Occipital lobe (tissue), 2 donors: Measurements from ENCODE around the gene OSM. TPM values are rescaled to one million over a fixed set of nuclear protein-coding genes. Genes with fewer than 3 reads are reported as not detected.

ENCODE experiments used
- DNase-seq: peaks from one replicate; lab custom pipeline; 2025; lab: John Stamatoyannopoulos, UW
- total RNA-seq: library from RNA; depleted of rRNA; stranded (reverse); fragments of >200 nt; gene quantifications from one replicate; pipeline ENCODE4 v1.2.3, GENCODE V29; 2014

The OSM gene
- 0.31 TPM for total RNA-seq

DNA sequence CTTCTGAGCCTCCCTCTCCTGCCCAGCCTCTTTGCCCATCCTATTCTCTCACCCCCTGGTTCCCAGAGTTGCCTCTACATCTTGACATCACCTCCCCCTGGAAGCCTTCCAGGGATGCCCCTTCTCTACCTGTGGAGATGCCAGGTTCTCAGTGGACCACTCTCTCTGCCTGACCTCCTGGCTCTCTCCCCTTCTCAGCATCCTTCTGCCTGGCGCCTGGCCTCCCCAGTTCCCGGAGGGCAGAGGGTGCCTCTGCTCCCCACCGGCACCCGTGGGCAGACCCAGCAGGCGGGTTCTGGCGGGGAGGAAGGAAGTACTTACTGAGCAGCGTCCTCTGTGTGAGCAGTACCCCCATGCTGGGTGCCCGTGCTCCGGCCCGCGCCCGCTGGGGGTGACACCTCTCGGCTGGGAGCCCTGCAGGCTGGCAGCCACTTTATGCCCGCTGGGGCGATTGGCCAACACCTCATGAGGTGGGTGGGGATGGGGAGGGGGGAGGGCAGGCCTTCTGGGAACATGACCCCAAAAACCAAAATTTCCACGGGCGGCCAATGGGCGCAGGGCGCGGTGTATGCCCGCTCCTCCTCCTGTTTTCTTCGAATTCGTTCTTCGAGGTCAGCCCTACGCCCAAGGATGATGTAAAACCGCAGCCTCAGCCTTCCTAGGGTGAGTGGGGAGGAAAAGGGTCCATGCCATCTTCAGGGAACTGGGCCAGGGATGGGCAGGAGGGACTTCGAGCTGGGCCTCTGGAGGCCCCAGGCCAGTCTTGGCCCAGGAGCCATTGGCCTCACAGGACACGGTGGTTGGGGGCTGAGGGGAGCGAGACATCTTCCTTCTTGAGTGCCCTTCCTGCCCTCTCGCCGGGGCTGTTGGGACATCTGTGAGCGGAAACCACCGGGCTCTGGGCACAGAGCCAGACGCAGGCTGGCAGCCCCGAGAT, at the start of gene OSM:
TSS of gene OSM (minus strand) at position 407 of the 937 bp plus-strand sequence. CDS start at position 355, 52 bp downstream.
- DNase-seq, result no peak

DNA sequence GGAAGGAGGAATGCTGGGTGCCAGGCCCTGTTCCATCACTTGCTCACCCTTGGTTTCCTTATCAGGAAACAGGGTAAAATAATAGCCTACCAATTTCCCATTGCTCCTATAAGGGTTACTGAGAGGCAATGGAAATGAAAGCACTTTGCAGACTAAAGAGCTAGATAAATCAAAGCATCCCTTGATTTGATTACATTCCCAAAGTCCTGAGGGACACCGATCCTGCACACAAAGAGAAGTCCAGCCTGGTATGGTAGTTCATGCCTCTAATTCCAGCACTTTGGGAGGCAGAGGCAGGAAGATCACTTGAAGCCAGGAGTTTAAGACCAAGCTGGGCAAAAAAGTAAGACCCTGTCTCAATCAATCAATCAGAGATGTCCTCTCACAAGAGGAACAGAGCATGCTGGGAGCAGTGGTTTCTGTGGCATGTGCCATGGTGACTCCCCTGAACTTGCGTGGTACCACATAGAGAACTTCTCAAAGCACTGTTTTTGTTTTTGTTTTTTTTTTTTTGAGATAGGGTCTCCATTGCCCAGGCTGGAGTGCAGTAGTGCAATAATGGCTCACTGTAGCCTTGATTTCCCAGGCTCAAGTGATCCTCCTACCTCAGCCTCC, 49.4 kb upstream of the OSM start:
- DNase-seq, result no peak

DNA sequence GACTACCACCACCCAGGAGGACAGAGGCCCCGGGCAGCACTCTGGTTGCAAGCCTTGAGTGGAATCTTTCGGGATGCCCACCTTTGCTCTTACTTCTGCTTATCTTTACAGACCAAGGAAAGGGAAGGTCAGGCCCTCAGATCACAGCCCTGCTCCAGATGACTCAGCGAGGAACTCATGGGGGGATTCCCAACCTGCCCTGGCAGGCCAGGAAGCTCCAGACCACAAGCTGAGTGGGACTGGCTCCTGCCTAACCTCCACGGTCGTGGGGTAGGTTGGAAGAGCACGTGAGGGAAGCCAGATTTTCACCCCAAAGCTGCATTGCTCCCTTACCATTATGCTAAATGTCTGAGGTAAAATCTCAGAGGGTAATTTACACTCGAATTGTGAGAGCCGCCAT, 48.3 kb upstream of the OSM start:
- DNase-seq, result no peak

DNA sequence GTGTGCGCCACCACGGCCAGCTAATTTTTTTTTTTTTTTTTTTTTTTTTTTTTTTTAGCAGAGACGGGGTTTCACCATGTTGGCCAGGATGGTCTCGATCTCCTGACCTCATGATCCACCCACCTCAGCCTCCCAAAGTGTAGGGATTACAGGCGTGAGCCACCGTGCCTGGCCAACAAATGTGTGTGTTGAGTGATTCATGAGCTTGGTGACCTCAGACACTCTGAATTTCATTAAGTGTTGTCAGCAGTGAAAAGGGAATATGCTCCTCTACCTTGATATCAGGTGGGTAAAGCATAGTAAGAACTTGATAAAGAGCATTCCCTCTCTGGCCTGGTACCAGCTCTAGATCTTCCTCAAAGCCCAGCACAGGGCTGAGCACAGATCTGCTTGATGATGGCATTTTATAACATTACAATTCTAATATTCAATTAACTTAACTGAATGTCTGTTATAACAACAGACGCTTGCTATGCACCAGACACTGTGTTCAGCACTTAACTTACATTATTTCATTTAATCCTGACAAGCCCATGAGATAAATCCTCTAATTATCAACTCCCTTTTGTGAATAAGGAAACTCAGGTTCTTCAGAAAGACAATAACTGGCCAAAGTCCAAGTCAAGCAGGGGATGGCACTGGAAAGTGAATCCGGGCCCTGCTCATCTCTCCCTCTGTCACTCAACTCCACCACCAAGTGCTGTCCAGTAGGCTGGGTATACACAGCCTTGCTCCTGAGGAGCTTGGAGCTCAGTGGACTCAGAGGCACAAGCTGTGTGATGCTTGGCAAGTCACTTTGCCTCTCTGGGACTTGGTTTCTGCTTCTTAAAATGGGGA, 47.1 kb upstream of the OSM start:
- DNase-seq, result no peak

DNA sequence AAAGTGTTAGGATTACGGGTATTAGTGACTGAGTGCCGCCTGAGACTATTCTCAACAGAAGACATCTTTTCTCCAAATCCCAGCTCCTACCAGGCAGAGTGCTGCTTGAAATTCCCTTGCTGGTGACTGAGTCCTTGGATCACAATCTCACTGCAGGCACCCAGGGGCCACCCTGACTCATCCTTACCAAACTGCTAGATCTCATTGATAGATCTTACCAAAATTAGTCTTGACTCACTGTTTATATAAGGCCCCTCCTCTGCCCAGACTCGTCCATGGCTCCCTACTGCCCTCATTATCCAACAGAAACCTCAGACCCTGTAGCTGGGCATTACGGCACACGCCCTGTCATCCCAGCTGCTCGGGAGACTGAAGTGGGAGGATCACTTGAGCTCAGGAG, 45.4 kb upstream of the OSM start:
- DNase-seq, result no peak

DNA sequence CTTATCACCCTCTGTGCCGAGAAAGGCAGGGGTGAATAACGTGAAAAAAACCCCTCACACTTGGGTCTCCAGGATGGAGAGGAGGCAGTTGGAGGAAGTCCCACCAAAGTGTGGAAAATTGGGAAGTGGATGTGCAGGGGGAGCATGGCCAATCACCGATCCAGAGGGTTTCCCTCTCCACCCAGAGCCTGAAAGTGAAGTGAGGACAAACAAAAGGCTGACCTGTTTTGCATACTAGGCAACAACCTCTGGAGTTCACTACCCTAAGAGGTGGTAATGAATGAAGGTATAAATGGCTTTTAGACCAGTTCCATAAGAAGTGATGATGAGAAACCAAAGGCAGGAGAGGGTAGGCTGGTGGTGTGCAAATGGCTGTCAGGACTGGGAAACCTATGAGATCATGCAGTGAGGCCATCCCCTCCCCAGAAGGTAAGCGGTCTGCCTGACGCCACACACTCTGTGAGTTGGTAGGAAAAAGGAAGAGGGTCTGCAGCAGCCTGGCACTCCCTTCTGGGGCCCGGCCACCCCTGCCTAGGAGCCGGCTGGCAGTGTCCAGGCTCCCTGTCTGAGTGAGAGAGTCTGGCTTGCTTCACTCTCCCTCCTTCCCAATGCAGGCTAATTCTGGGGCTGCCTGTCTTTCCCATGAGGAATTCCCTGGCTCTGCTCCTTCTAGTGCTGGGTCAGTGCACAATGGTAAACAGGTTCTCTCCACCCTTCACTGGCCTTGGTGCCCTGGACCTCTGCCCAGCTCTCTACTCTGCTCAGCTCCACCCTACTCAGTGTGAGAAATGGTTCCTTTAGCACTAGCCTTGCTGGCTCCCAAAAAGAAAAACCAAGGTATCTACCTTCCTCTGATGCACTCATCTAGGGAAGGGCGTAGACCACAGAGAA, 44.5 kb upstream of the OSM start:
- no peak for DNase-seq

DNA sequence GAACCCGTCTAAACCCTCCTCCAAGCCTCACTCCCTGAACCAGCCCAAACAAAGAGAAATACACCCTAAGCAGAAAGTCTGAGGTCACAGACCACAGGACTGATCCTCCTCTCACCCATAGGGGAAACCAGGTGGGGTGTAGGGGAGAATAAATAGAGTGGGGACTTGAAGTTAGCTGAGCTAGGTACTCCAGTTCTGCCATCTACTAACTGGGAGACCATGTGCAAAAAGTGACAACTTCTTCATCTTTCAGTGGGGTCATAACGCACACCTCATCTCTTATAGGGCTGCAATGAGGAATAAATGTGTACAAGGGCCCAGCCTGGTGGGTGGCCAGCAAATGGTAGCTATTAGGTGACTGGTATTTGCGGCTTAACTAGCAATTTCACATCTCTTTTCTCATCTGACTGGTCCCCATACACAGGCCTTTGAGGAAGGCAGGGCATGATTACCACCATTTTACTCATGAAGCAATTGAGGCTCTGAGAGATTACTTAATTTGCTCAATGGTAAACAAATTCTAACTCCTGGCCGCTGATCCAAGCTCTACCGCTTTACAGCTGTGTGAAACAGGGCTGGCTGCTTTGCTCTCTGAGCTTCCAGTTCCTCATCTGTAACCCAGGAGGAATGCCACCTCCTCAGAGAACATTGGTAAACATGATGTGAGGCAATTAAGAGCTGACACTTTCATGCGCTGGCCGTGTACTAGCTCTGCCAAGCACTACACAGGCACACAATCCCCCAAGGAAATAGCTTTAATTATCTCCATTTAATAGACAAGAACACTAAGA, 43.5 kb upstream of the OSM start:
- DNase-seq, result no peak

DNA sequence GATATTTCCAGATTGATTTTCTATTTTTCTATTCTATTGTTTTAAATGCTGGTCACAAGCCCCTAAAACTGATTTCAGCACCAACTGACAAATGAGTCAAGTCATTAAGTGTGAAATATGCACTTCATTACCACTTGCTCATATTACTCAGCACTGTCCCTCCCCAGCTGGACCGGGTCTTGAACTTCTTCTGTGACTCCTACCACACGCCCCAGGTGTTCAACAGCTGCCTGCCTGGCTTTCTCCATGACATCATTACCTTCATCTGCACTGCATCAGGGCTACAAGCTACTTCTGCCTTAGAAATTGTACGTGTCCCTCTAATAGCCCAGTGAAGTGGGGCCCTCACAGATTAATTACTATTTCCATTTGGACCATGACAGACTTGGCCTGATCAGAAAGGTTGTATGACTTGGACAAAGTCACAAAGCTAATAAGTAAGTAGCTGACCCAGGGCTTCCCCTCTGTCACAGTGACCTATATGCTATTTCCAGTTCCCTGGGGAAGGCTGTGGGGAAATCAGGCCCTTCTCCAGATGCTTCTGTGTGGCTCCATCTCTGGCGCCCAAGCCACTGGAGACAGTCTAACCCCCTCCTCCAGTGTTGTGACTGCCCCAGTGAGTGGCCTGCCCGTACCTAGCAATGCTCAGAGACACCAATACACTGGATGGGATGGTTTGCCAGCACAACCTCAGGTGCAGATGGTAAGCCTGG, 42.0 kb upstream of the OSM start:
- no peak for DNase-seq

DNA sequence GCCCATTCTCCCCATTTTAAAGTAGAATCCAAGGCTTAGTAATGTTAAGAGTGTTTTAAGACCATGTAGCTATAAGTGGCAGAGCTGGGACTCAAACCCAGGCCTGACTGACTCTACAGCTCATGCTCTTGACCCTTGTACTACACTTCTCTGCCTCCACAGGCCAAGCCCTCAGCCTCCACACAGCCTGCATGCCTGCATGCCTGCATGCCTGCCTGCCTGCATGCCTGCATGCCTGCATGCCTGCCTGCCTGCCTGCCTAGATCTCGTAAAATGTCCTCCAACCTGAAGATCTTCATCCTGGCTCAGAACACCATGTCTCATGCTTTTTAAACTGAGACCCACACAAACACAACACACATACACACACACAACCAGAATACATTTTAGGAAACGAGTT, 41.4 kb upstream of the OSM start:
- no peak for DNase-seq

DNA sequence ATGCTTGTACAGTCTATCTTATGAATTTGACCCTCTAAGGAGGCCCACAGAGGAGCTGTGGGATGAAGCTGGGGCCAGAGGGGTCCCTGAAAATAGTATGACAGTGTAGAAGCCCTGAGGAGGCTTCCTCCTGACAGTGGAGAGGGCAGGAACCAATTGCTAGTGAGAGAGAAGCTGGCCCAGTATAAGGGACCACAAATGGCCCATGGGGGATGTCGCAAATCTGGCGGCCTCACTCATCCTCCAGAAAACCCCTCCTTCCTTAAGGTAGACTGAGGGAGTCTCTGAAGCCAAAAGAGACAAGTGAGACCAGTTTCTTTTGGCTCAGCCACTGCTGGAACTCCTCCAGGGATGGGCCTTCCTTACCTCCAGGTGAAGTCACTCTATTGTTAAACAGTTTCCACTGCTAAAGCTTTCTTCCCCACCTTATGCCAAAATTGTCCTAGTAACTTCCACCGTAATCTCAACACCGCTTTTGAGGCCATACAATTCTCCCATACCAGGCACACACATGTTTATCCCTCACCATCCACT, 40.5 kb upstream of the OSM start:
- no peak for DNase-seq

DNA sequence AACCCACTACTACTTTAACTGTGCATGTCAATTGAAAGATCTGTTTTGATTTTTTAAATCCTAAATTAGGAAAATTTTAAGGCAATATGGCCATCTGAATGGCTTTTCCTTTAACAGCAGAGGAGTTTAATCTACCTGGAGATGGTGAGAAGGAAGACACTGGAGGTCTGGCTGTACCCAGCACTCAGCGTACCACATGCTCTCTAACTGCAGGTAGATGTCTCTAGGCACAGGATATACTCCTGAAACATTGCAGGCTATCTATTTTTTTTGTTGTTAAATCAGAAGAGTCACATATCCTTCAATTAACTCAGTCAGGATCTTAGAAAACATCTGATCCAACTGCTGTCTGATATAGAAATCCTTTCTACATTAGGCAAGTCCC, 40.0 kb upstream of the OSM start:
- no peak for DNase-seq

DNA sequence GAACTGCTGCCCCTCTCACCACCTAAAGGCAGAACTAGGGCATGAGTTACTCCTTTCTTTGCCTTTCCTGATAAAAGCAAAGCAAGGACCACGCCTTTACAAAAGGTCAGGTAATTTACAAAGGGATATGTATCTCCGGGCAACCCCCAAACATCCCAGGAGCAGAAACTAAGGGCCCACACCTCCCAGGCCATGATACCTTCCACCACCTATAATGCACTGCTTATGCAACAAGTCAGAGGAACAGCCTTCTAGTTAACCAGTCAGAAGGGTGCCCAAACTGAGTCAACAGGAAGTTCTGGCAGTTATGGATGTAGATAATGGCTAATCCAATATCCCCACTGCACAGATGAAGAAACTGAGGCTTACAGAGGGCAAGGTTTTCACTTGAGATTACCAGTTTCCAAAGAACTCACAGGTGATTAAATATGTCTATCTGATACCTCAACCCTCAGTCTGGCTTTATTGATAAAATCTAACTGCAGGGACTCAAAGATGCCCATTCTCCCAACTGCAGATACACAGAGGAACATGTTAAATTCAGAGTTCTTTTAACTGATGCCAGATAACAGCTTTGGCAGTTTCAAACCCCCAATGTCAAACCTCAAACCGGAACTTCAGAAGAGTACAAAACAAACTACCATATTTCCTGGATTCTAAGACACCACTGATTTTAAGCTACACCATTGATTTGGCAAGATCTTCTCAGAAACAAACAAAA, 39.4 kb upstream of the OSM start:
- DNase-seq, result no peak

DNA sequence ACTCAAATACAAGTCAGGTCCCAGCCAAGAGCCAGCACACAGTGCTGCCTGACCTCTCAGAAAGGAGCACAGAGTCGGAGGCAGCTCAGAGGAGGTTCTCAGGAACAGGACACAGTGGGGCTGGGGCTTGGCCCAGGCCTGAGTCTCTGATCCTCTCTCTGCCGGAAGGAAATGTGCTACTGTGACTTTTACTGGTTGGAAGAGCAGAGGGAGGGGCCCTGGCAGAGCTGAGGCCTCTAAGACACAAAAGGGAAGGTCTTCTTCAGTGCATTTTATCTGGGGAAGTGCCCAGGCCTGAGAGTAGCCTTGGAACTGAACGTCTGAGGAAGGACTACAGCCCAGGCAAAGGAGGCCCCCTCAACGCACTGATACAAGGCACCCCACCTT, 38.9 kb upstream of the OSM start:
- DNase-seq, result no peak

DNA sequence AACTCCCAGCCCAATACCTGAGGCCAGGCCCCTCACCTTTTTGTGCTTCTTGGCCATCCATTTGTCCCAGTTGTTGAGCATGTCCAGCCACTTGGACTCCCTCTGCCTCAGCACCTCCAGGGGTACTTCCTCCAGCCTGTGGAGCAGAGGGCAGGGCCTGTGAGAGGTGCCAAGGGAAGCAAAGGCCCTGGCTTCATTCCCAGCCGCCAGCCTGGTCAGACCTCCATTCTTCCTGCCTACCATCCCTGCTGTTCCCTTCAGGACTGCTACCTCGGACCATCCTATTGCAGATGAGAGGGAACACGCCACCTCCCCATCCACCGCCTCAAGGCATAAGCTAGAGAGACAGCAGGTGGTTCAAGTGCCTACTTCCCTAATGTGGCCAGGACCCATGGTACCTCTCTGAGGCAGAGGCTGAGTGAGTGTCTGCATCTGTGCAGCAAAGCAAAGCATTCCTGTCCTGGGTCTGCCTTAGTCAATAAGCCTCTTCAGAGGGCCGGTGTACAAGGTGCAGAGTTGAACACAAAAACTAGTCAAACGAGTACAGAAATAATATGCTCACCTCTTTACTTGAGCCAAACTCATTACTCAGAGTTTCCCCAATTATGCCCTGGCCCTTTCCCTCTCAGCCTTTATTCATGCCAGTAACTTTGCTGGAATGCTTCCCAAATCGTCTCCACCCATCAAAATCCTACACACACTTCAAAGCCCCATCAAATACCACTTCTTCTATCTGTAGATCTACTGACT, 38.0 kb upstream of the OSM start:
- no peak for DNase-seq

DNA sequence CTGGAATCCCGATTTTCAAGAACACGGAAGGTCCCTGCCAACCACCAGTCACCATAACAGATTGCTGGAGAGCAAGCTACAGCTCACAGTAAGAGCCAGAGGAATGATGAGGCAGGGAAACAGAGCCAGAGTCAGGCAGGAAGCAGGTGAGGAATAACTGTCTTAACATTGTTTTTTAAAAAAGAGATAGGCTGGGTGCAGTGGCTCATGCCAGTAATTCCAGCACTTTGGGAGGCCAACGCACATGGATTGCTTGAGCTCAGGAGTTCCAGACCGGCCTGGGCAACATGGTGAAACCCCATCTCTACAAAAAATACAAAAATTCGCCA, 36.1 kb upstream of the OSM start:
- DNase-seq, result no peak

DNA sequence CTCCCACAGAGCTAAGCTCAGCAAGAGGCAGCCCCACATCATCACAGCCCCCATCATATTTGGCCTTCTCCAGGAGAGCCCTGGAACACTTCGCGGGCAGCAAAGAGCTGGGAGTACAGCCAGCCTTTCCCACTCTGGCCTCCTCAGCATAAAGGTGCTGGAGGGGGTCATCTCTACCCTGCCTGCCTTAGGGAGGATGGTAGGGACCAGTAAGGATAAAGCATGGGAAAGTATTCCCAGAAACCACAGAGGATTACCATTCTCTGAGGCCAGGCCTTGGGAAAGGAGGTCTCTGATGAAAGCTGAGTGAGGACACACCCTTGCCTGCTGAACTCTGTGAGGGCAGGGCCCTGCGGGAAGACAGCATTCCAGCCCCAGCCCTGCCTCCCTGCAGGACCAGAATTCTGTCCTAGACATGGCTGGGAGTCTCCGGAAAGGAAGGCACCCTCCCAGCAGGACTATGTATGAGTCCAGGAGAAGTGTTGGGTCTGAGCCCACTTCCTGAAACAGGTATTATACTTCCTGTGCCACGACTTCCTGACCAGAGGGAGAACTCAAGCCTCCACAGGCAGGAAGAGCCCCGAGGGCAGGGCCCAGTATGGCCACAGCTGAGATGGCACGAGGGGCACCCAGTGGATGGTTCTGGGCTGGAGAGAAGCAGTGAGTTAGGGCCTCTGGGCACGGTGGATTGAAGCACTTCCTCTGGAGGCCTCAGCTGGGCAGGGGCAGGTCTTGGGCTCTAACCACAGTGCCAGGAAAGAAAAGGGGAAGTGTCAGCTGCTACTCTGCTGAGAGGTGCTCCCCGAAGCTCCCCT, 35.6 kb upstream of the OSM start:
- no peak for DNase-seq

DNA sequence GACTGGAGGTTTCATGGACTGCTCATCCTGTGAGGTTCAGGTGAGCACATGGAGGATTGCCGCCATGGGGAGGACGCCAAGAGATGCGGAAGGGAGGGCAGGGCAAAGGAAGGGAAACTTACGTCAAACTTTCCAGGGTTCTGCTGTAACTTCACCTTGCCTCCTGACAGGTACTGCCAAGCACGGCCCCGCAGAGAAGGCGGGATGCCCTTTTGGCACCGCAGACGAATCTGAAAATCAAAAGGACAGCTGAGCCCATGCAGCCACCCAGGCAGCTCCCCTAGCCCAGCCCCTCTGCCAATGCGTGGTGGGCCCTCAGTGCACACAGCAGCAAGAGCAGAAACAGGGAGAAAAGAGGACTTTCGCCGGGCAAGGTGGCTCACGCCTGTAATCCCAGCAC, 32.7 kb upstream of the OSM start:
- DNase-seq, result no peak
